OCI-LY7 (cell line): ENCODE data around the gene SLIT3. TPM values are rescaled to one million over a fixed set of nuclear protein-coding genes. Genes with fewer than 3 reads are reported as not detected.

Experiments used
- BruUV-seq: library from RNA; stranded (reverse); fragments of 400-500 nt; replicated peaks from 2 replicates; lab custom pipeline; 2021; lab: Mats Ljungman, UMichigan
- CTCF ChIA-PET: fragments of 300-600 bp; sonication (Branson Sonifier 250); formaldehyde crosslinking; loops from one replicate; lab custom pipeline; 2022; ENCODE audit warnings: antibody characterized with exemption; ENCODE audit not compliant: unreplicated experiment; lab: Charles Lee
- POLR2A ChIA-PET: fragments of 300-600 bp; sonication (Branson Sonifier 250); formaldehyde crosslinking; loops from one replicate; lab custom pipeline; 2022; ENCODE audit warnings: antibody characterized with exemption; lab: Charles Lee
- DNase-seq: peaks from one replicate; pipeline ENCODE4 v3.0.0-alpha.2; 2015; ENCODE audit warnings: low spot score
- H2AFZ ChIP-seq: fragments of 200-600 bp; sonication (generic), shearing (Covaris generic); 2 replicates; pipeline ENCODE4 v1.6.1; 2014; ENCODE audit warnings: mild to moderate bottlenecking, antibody characterized with exemption, low read length, moderate library complexity
- H3K27ac ChIP-seq: fragments of 200-600 bp; sonication (generic); 2 replicates; pipeline ENCODE4 v1.5.1; 2014; ENCODE audit warnings: mixed run types, low read depth, mild to moderate bottlenecking, moderate library complexity, low read length, inconsistent platforms; ENCODE audit not compliant: poor library complexity, severe bottlenecking
- H3K36me3 ChIP-seq: fragments of 200-600 bp; sonication (generic); 2 replicates; pipeline ENCODE4 v1.6.1; 2014; ENCODE audit warnings: mild to moderate bottlenecking, antibody characterized with exemption, low read length, moderate library complexity, mixed read lengths; ENCODE audit not compliant: insufficient read depth
- H3K4me1 ChIP-seq: fragments of 200-600 bp; sonication (generic); 2 replicates; pipeline ENCODE4 v1.5.1; 2014; ENCODE audit warnings: mild to moderate bottlenecking, low read length; ENCODE audit not compliant: insufficient read depth, poor library complexity, severe bottlenecking
- H3K4me2 ChIP-seq: fragments of 200-600 bp; sonication (generic); 2 replicates; pipeline ENCODE4 v1.6.1; 2014; ENCODE audit warnings: mild to moderate bottlenecking, low read length
- H3K4me3 ChIP-seq: fragments of 200-600 bp; sonication (generic); 2 replicates; pipeline ENCODE4 v1.5.1; 2014; ENCODE audit warnings: mild to moderate bottlenecking, low read depth, low read length; ENCODE audit not compliant: poor library complexity, severe bottlenecking
- H3K79me2 ChIP-seq: fragments of 200-600 bp; sonication (generic); 2 replicates; pipeline ENCODE4 v1.6.1; 2016; ENCODE audit warnings: low read depth, mild to moderate bottlenecking, low read length, moderate library complexity, mixed read lengths; ENCODE audit not compliant: insufficient read depth
- H3K9me2 ChIP-seq: fragments of 200-600 bp; sonication (generic); 2 replicates; pipeline ENCODE4 v1.6.1; 2016; ENCODE audit warnings: mild to moderate bottlenecking, low read length, mixed read lengths; ENCODE audit not compliant: insufficient read depth
- H3K9me3 ChIP-seq: fragments of 200-600 bp; sonication (generic); 2 replicates; pipeline ENCODE4 v1.6.1; 2014; ENCODE audit warnings: mild to moderate bottlenecking, mixed run types, low read length, mixed read lengths
- H4K20me1 ChIP-seq: fragments of 200-600 bp; sonication (generic); 2 replicates; pipeline ENCODE4 v1.6.1; 2014; ENCODE audit warnings: mild to moderate bottlenecking, antibody characterized with exemption, low read length, moderate library complexity, mixed read lengths; ENCODE audit not compliant: insufficient read depth
- EZH2phosphoT487 ChIP-seq: fragments of 200-600 bp; sonication (generic); IDR thresholded peaks from 2 replicates; pipeline ENCODE4 v1.6.1; 2018; ENCODE audit warnings: low read depth, borderline replicate concordance, mild to moderate bottlenecking, mixed run types, antibody characterized with exemption, low read length, moderate library complexity, mixed read lengths
- intact Hi-C: fragments of 100-400 bp; cut with micrococcal nuclease; formaldehyde crosslinking; loops from one replicate; pipeline ENCODE4 v1.10.0; 2022; ENCODE audit not compliant: unreplicated experiment
- total RNA-seq, 2 experiments: library from RNA; depleted of rRNA in 1 of 2; stranded (reverse); fragments of >200 nt in 1 of 2; shearing (Covaris generic) in 1 of 2; gene quantifications; 2 replicates each; pipeline ENCODE4 v1.2.3, GENCODE V29; 2014 to 2022
- TF ChIP-seq, protein P1 (sequence below): fragments of 200-600 bp; sonication (generic); conservative IDR thresholded peaks from 2 replicates; pipeline ENCODE4 v1.5.1; 2014; ENCODE audit warnings: mild to moderate bottlenecking, antibody characterized with exemption, low read length, moderate library complexity, mixed read lengths

SLIT3 gene
- total RNA-seq, 2 experiments from 2014 or later, result not detected

DNA sequence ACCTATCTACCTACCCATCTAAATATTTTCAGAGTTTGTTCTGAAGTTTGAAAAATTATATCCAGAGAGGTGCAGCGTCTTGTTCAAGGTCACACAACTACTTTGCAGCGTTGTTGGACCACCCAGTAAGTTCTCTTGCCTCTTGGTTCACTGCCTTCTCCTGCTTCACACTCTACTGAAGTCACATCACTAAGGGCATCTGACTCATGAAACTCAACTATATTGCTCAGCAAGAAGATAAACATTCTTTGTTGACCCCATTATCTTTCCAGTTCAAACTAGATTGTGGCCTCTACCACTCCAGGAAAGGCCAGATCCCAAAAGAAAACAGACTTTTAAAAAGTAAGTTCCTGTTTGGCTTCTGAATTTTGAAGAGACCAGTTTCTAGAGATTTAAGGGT lies 326.9 kb downstream of the SLIT3 start:
- ChIA-PET CTCF (no interaction called here), POLR2A (no interaction called here)
- Histone ChIP-seq H3K9me3 (no peaks in the 10 kb centered on the region), H3K4me1 (no peaks in the 10 kb centered on the region), H3K36me3 (no peaks in the 10 kb centered on the region), H3K9me2 (no peaks in the 10 kb centered on the region), H3K27ac (no peak overlapping the region), H3K4me3 (no peak overlapping the region), H3K79me2 (no peaks in the 10 kb centered on the region), H2AFZ (no peak overlapping the region), H4K20me1 (no peaks in the 10 kb centered on the region), H3K4me2 (no peak overlapping the region)
- no peak for TF ChIP-seq EZH2phosphoT487
- TF ChIP-seq, protein P1, sequence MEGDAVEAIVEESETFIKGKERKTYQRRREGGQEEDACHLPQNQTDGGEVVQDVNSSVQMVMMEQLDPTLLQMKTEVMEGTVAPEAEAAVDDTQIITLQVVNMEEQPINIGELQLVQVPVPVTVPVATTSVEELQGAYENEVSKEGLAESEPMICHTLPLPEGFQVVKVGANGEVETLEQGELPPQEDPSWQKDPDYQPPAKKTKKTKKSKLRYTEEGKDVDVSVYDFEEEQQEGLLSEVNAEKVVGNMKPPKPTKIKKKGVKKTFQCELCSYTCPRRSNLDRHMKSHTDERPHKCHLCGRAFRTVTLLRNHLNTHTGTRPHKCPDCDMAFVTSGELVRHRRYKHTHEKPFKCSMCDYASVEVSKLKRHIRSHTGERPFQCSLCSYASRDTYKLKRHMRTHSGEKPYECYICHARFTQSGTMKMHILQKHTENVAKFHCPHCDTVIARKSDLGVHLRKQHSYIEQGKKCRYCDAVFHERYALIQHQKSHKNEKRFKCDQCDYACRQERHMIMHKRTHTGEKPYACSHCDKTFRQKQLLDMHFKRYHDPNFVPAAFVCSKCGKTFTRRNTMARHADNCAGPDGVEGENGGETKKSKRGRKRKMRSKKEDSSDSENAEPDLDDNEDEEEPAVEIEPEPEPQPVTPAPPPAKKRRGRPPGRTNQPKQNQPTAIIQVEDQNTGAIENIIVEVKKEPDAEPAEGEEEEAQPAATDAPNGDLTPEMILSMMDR, result no peak
- no peak for DNase-seq
- intact Hi-C loops, result no loop called here
- BruUV-seq, result no TSS peak

GRCh38 chr5:168972731-168973130 lies 328.2 kb downstream of the SLIT3 start:
- Histone ChIP-seq H4K20me1 (no peaks in the 10 kb centered on the region), H3K27ac (no peak overlapping the region), H3K4me2 (no peak overlapping the region), H3K9me2 (no peaks in the 10 kb centered on the region), H3K36me3 (no peaks in the 10 kb centered on the region), H3K79me2 (no peaks in the 10 kb centered on the region), H3K4me1 (no peaks in the 10 kb centered on the region), H3K9me3 (no peaks in the 10 kb centered on the region), H3K4me3 (no peak overlapping the region), H2AFZ (no peak overlapping the region)
- ChIA-PET POLR2A (no interaction called here), CTCF (no interaction called here)
- TF ChIP-seq EZH2phosphoT487, result no peak
- TF ChIP-seq, protein P1, result no peak
- intact Hi-C loops, result no loop called here
- no peak for DNase-seq
- no TSS peak for BruUV-seq

- POLR2A ChIA-PET, result no interaction called here
Measured at GRCh38 chr5:168971100-168971499, 329.8 kb downstream of the SLIT3 start.

More at GRCh38 chr5:168971100-168971499, 329.8 kb downstream of the SLIT3 start:
- BruUV-seq, result no TSS peak
- Histone ChIP-seq H2AFZ (no peak overlapping the region), H3K9me3 (no peaks in the 10 kb centered on the region), H3K4me2 (no peak overlapping the region), H3K36me3 (no peaks in the 10 kb centered on the region), H3K79me2 (no peaks in the 10 kb centered on the region), H3K27ac (no peak overlapping the region), H4K20me1 (no peaks in the 10 kb centered on the region), H3K4me3 (no peak overlapping the region), H3K9me2 (no peaks in the 10 kb centered on the region), H3K4me1 (no peaks in the 10 kb centered on the region)
- CTCF ChIA-PET, result no interaction called here
- intact Hi-C loops, result no loop called here
- no peak for DNase-seq
- TF ChIP-seq EZH2phosphoT487, result no peak
- TF ChIP-seq, protein P1, result no peak
